ENCODE results near the gene ADCY3. TPM values are rescaled to one million over a fixed set of nuclear protein-coding genes. Genes with fewer than 3 reads are reported as not detected.
A peak's percentile ranks its signal among the peaks of the same experiment; 100 is the strongest.

ADCY3 gene
- polyA plus RNA-seq (2013, experiment 1 of 2) = 15.4 TPM
- 18.1 TPM for polyA plus RNA-seq (2013, experiment 2 of 2)

DNA sequence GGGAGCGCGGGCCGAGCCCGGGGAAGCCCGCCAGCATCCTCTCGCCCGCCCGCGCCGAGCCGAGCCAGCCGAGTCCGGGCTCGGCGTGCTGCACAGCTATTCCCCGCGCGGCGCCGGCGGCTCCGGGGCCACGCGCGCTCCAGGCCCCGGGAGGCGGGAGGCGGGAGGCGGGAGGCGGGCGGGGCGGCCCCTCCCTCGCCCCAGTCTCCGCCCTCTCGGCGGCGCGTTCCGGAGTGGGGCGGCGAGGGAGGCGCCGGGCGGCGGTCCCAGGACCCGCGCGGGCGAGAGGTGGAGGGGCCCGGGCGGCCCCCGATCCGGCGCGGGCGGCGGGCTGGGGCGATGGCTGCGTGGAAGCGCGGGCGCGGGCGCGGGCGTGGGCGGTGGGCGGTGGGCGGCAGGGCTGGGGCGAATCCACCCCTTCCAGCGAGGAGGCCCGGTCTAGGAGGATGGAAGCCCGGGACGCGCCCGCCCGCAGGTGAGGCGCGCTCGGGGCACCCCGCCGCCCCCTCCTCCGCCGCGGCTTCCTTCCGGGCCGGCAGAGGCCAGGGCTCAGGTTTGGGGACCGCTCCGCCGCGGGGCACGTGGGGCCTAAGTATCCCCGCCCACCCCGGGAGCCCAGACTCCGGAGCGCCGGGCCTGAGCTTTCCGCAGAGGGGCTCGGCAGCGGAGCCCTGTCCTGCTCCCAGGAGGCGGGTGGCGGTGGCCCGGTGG is at the start of gene ADCY3:
Gene ADCY3, minus strand, starts transcription at position 140 of the 711 bp plus-strand sequence. CDS start 1,250 bp downstream, outside the sequence.
- Histone ChIP-seq H3K4me1 (ENCODE audit: insufficient read depth, low read length) (peaks cover 8% of the 10 kb centered on the region; the same call in 1 of the 2 replicates), H3K36me3 (ENCODE audit: insufficient read depth, low read length) (no peaks in the 10 kb centered on the region), H3K9me3 (ENCODE audit: insufficient read depth, low read depth, low read length) (no peaks in the 10 kb centered on the region), H3K27ac (ENCODE audit: low read depth, low read length) (no peak within 1 kb of the TSS), H3K4me3 (ENCODE audit: low read length) (peak within 1 kb of the TSS; percentile 58), H3K27me3 (ENCODE audit: insufficient read depth, low read length) (peaks cover 11% of the 10 kb centered on the region; the same call in 1 of the 2 replicates), H3K9ac (ENCODE audit: low read depth, low read length) (peak within 1 kb of the TSS; percentile 53)
- WGBS = 1% methylated on average over 103 of the region's 103 CpGs

DNA sequence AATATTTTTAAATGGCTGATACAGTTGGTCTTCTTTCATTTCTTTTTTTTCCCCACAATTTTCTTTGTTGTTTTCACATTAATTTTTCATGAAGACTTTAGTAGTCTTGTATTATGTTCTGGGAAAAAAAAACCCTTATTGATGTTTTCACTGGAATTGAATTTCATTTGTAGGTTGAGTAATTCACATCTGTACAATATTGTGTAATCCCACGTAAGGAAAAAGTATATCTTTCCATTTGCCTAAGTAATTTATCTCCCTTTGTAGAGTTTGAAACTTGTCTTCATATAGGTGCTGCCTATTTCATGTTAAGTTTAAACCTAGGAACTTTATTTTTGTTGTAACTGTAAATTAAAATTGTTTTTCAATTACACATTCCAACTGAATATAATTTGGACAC is 49.7 kb upstream of the ADCY3 start:
- Histone ChIP-seq H3K9ac (ENCODE audit: low read depth, low read length) (no peak overlapping the region), H3K4me3 (ENCODE audit: low read length) (no peak overlapping the region), H3K36me3 (ENCODE audit: insufficient read depth, low read length) (peaks cover 14% of the 10 kb centered on the region), H3K27me3 (ENCODE audit: insufficient read depth, low read length) (no peaks in the 10 kb centered on the region), H3K9me3 (ENCODE audit: insufficient read depth, low read depth, low read length) (no peaks in the 10 kb centered on the region), H3K27ac (ENCODE audit: low read depth, low read length) (no peak overlapping the region), H3K4me1 (ENCODE audit: insufficient read depth, low read length) (peaks cover 5% of the 10 kb centered on the region; the same call in 1 of the 2 replicates)
- WGBS = no CpG with 5 or more reads among the region's 1 CpG

DNA sequence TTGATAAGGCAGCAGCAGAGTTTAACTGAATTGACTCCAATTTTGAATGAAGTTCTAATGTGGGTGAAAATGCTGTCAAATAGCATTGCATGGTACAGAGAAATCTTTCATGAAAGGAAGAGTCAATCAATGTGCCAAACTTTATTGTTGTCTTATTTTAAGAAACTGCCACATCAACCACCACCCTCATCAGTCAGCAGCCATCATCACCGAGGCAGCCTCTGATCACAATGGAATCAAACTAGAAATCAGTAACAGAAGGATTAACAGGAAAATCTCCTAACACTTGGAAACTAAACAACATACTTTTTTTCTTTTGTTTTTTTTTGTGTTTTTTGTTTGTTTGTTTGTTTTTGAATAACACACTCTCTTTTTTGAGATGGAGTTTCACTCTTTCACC is 41.9 kb upstream of the ADCY3 start:
- H3K4me1 ChIP-seq (ENCODE audit: insufficient read depth, low read length) = no peaks in the 10 kb centered on the region; the same call in 1 of the 2 replicates
- no peaks in the 10 kb centered on the region for H3K27me3 ChIP-seq (ENCODE audit: insufficient read depth, low read length)
- no peak overlapping the region for H3K9ac ChIP-seq (ENCODE audit: low read depth, low read length)
- H3K36me3 ChIP-seq (ENCODE audit: insufficient read depth, low read length) = peaks cover 54% of the 10 kb centered on the region
- H3K27ac ChIP-seq (ENCODE audit: low read depth, low read length) = no peak overlapping the region
- WGBS = 88% methylated on average over 1 of the region's 1 CpG
- no peak overlapping the region for H3K4me3 ChIP-seq (ENCODE audit: low read length)
- H3K9me3 ChIP-seq (ENCODE audit: insufficient read depth, low read depth, low read length) = no peaks in the 10 kb centered on the region

DNA sequence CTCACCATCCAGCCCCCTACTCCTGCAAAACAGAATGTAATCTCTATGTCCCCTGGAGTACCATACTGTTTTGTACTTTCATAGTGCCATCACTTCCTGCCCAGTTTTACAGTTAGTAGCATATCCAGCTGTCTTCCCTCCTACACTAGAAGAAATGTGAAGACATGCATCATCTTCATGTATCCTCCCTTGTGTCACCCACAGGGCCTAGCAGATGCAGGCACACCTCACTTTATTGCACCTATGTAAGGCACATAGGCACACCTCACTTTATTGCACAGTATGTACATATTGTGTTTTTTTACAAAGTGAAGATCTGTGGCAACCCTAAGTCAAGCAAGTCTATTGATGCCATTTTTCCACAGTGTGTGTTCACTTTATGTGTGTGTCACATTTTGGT is 39.7 kb upstream of the ADCY3 start:
- H3K4me1 ChIP-seq (ENCODE audit: insufficient read depth, low read length) = no peaks in the 10 kb centered on the region; the same call in 1 of the 2 replicates
- no peak overlapping the region for H3K27ac ChIP-seq (ENCODE audit: low read depth, low read length)
- H3K9me3 ChIP-seq (ENCODE audit: insufficient read depth, low read depth, low read length) = no peaks in the 10 kb centered on the region; the same call in 1 of the 2 replicates
- no peak overlapping the region for H3K4me3 ChIP-seq (ENCODE audit: low read length)
- no peak overlapping the region for H3K9ac ChIP-seq (ENCODE audit: low read depth, low read length)
- no peaks in the 10 kb centered on the region for H3K27me3 ChIP-seq (ENCODE audit: insufficient read depth, low read length)
- H3K36me3 ChIP-seq (ENCODE audit: insufficient read depth, low read length) = peaks cover 64% of the 10 kb centered on the region

DNA sequence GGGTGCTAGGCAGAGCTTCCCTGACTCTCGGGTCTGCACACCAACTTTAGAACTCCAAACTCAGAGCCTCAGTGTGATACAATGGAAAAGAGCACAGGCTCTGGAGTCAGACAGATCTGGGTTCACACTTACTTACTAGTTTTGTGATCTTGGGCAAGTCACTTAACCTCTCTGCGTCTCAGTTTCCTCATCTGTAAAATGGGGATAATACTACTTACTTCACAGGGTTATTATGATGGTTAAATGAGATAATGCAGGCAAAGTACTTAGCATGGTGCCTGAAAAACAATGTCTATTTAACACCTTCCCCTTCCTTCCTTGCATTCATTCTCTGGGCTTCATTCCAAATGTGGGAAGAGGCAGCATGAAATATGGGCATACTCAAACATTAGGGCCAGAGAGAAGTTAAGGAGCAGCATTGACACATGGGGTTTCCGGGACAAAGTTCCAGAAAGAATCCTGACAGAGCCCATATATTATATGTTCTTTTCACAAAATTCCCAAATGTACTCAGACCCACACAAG is 38.4 kb upstream of the ADCY3 start:
- H3K36me3 ChIP-seq (ENCODE audit: insufficient read depth, low read length) = peaks cover 63% of the 10 kb centered on the region
- WGBS = 96% methylated on average over 2 of the region's 3 CpGs
- no peak overlapping the region for H3K9ac ChIP-seq (ENCODE audit: low read depth, low read length)
- H3K27me3 ChIP-seq (ENCODE audit: insufficient read depth, low read length) = no peaks in the 10 kb centered on the region
- no peaks in the 10 kb centered on the region; the same call in 1 of the 2 replicates for H3K4me1 ChIP-seq (ENCODE audit: insufficient read depth, low read length)
- H3K27ac ChIP-seq (ENCODE audit: low read depth, low read length) = no peak overlapping the region
- H3K9me3 ChIP-seq (ENCODE audit: insufficient read depth, low read depth, low read length) = no peaks in the 10 kb centered on the region; the same call in 1 of the 2 replicates
- no peak overlapping the region for H3K4me3 ChIP-seq (ENCODE audit: low read length)

DNA sequence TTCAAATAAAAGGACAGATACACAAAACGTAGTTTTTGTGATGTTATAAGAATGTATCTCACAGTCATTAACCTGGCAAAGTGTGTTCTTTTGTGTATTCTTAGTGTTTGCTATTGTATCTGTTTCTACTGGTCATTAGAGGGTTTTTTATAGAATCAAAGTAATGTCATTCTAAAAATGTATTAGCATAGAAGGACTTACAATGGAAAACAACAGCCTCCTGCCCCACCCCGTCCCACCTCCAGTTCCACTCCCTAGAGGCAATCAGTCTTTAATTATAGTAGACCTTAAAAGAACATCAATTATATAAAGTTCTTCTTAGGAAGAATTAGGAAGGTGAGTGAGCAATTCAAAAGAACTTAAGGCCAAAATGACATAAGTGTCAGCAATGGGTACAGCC is 37.9 kb upstream of the ADCY3 start:
- H3K9me3 ChIP-seq (ENCODE audit: insufficient read depth, low read depth, low read length) = no peaks in the 10 kb centered on the region; the same call in 1 of the 2 replicates
- H3K36me3 ChIP-seq (ENCODE audit: insufficient read depth, low read length) = peaks cover 62% of the 10 kb centered on the region
- H3K9ac ChIP-seq (ENCODE audit: low read depth, low read length) = no peak overlapping the region
- no peaks in the 10 kb centered on the region; the same call in 1 of the 2 replicates for H3K4me1 ChIP-seq (ENCODE audit: insufficient read depth, low read length)
- H3K27ac ChIP-seq (ENCODE audit: low read depth, low read length) = no peak overlapping the region
- 100% methylated on average over 1 of the region's 2 CpGs for WGBS
- H3K27me3 ChIP-seq (ENCODE audit: insufficient read depth, low read length) = no peaks in the 10 kb centered on the region
- H3K4me3 ChIP-seq (ENCODE audit: low read length) = no peak overlapping the region

DNA sequence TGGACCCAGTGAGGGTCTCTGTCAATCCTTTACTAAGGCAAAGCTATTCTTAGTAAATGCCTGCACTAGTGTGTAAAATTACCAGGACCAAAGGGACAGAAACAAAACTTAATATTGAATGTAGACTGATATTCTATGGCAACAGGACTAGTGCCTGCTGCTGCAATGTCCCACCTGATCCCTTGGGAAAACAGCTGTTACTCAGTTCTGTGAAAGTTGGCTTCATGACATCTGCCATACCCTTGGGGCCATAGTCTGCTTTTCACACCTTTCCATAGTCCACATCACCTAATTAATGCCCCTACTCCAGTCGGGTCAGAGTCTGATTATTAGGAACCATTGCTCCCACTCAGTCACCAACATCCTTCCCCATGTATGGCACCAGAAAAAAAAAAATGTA is 37.2 kb upstream of the ADCY3 start:
- no peak overlapping the region for H3K9ac ChIP-seq (ENCODE audit: low read depth, low read length)
- peaks cover 66% of the 10 kb centered on the region for H3K36me3 ChIP-seq (ENCODE audit: insufficient read depth, low read length)
- 95% methylated on average over 1 of the region's 1 CpG for WGBS
- H3K4me3 ChIP-seq (ENCODE audit: low read length) = no peak overlapping the region
- H3K27ac ChIP-seq (ENCODE audit: low read depth, low read length) = no peak overlapping the region
- H3K9me3 ChIP-seq (ENCODE audit: insufficient read depth, low read depth, low read length) = no peaks in the 10 kb centered on the region; the same call in 1 of the 2 replicates
- H3K4me1 ChIP-seq (ENCODE audit: insufficient read depth, low read length) = no peaks in the 10 kb centered on the region
- no peaks in the 10 kb centered on the region for H3K27me3 ChIP-seq (ENCODE audit: insufficient read depth, low read length)

DNA sequence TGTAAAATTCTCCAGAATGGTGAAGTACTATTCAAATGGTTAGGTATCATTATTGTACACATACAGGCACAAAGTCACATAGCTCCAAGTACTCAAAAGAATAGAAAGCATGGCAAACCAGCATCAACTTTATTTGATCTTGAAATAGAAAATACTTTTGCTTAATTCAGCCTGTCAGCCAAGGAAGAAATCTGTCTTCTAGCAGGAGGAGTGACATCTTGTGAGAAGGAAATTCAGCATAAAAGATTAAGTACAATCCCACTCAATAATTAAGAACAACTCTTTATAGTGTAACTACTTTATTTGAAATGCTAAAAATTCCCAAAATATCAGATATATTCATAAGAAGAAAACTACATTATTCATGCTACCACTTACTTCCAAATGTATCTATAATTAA is 35.9 kb upstream of the ADCY3 start:
- Histone ChIP-seq H3K4me1 (ENCODE audit: insufficient read depth, low read length) (no peaks in the 10 kb centered on the region), H3K36me3 (ENCODE audit: insufficient read depth, low read length) (peaks cover 68% of the 10 kb centered on the region), H3K27me3 (ENCODE audit: insufficient read depth, low read length) (no peaks in the 10 kb centered on the region), H3K9ac (ENCODE audit: low read depth, low read length) (no peak overlapping the region), H3K27ac (ENCODE audit: low read depth, low read length) (no peak overlapping the region), H3K4me3 (ENCODE audit: low read length) (no peak overlapping the region), H3K9me3 (ENCODE audit: insufficient read depth, low read depth, low read length) (no peaks in the 10 kb centered on the region; the same call in 1 of the 2 replicates)

DNA sequence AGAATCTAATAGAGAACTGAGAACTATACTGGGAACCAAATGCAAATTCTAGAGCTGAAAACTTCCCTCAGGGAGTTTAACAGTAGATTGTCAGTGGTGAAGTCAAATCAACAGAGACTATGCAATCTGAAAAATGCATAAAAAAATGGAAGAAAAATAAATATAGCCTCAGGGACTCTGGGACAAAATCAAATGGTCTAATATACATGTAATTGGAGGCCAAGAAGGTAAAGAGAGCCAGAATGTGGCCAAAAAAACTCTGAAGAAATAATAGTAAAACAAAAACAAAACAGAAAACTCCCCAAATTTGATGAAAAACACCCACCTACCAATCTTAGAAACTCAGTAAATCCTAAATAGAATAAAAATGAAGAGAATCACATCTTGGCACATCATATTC is 35.2 kb upstream of the ADCY3 start:
- H3K4me3 ChIP-seq (ENCODE audit: low read length) = no peak overlapping the region

DNA sequence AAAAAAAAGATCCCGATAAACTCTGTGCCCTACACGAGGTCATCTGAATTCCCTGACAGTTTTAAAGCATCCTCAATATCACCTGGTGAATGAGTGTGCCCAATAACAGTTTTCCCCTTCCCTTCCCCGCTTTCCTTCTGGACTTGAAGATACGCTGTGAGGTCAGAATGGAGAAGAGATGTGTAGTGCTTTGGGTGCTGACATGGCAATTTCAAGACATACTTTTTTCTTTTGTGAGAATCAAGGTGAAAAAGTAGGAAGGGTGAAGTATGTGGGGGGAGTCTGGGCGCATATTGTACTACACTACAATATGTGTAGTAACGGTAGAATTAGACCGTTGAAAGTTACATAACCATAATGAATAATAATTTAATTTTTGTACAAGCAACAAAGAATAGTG is 30.1 kb upstream of the ADCY3 start:
- Histone ChIP-seq H3K4me1 (ENCODE audit: insufficient read depth, low read length) (no peaks in the 10 kb centered on the region), H3K4me3 (ENCODE audit: low read length) (no peak overlapping the region), H3K9me3 (ENCODE audit: insufficient read depth, low read depth, low read length) (no peaks in the 10 kb centered on the region; the same call in 1 of the 2 replicates), H3K9ac (ENCODE audit: low read depth, low read length) (no peak overlapping the region), H3K36me3 (ENCODE audit: insufficient read depth, low read length) (peaks cover 67% of the 10 kb centered on the region), H3K27me3 (ENCODE audit: insufficient read depth, low read length) (no peaks in the 10 kb centered on the region), H3K27ac (ENCODE audit: low read depth, low read length) (no peak overlapping the region)
- 91% methylated on average over 3 of the region's 7 CpGs for WGBS

More for the DNA sequence above, 35.2 kb upstream of the ADCY3 start:
- H3K9ac ChIP-seq (ENCODE audit: low read depth, low read length) = no peak overlapping the region
- H3K27ac ChIP-seq (ENCODE audit: low read depth, low read length) = no peak overlapping the region
- no peaks in the 10 kb centered on the region for H3K27me3 ChIP-seq (ENCODE audit: insufficient read depth, low read length)
- H3K36me3 ChIP-seq (ENCODE audit: insufficient read depth, low read length) = peaks cover 68% of the 10 kb centered on the region
- H3K4me1 ChIP-seq (ENCODE audit: insufficient read depth, low read length) = no peaks in the 10 kb centered on the region
- no peaks in the 10 kb centered on the region; the same call in 1 of the 2 replicates for H3K9me3 ChIP-seq (ENCODE audit: insufficient read depth, low read depth, low read length)

DNA sequence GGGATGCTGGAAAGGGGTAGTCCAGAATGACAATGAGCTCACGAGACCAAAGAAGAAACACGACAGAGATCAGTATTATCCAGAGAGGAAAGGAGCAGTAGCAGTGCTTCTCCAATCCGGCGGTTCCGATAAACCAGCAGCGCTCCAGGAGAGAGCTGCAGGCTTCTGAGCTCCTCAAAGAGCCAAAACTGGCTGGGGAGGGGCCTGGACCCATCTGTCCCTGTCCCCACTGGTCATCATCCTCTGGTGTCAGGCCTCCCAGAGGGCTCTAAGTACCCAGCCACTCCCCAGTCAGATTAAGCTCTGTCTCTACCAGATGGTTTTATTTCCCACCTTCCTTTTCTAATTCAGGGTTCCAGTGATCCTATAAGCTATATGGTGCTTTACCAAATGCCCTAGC is 28.5 kb upstream of the ADCY3 start:
- Histone ChIP-seq H3K4me3 (ENCODE audit: low read length) (no peak overlapping the region), H3K4me1 (ENCODE audit: insufficient read depth, low read length) (no peaks in the 10 kb centered on the region), H3K36me3 (ENCODE audit: insufficient read depth, low read length) (peaks cover 56% of the 10 kb centered on the region), H3K9ac (ENCODE audit: low read depth, low read length) (no peak overlapping the region), H3K27ac (ENCODE audit: low read depth, low read length) (no peak overlapping the region), H3K9me3 (ENCODE audit: insufficient read depth, low read depth, low read length) (no peaks in the 10 kb centered on the region), H3K27me3 (ENCODE audit: insufficient read depth, low read length) (no peaks in the 10 kb centered on the region)
- 92% methylated on average over 6 of the region's 6 CpGs for WGBS

All from HUES64 (cell line).